Raji (cell line): ENCODE measurements around the gene BGN.

ENCODE experiments used
- POLR2A ChIP-seq: IDR thresholded peaks from 2 replicates; pipeline ENCODE4 v1.6.1; 2011; ENCODE audit warnings: low read depth, low read length, control low read depth; ENCODE audit not compliant: insufficient read depth

Gene BGN

GRCh38 chrX:153500676-153501280, 6.0 kb downstream of the BGN start:
- TF ChIP-seq POLR2A: no peak

- no peak for TF ChIP-seq POLR2A
Measured at GRCh38 chrX:153501530-153501929, 6.8 kb downstream of the BGN start.

GRCh38 chrX:153502131-153502530, 7.4 kb downstream of the BGN start:
- no peak for TF ChIP-seq POLR2A

- no peak for TF ChIP-seq POLR2A
Measured at GRCh38 chrX:153502796-153503195, 8.0 kb downstream of the BGN start.

- no peak for TF ChIP-seq POLR2A
Measured at GRCh38 chrX:153504445-153505016, 9.8 kb downstream of the BGN start.

GRCh38 chrX:153505361-153505760, 10.6 kb downstream of the BGN start:
- TF ChIP-seq POLR2A: no peak

GRCh38 chrX:153507484-153508178, 12.9 kb downstream of the BGN start:
- no peak for TF ChIP-seq POLR2A

GRCh38 chrX:153509592-153509991, 14.8 kb downstream of the BGN start:
- TF ChIP-seq POLR2A: no peak

- TF ChIP-seq POLR2A: no peak
Measured at GRCh38 chrX:153510383-153510782, 15.6 kb downstream of the BGN start.

GRCh38 chrX:153511784-153512500, 17.2 kb downstream of the BGN start:
- TF ChIP-seq POLR2A: no peak

GRCh38 chrX:153512501-153512893, 17.7 kb downstream of the BGN start:
- TF ChIP-seq POLR2A: no peak

GRCh38 chrX:153513265-153513664, 18.5 kb downstream of the BGN start:
- no peak for TF ChIP-seq POLR2A

GRCh38 chrX:153514259-153514658, 19.5 kb downstream of the BGN start:
- no peak for TF ChIP-seq POLR2A

- TF ChIP-seq POLR2A: no peak
Measured at GRCh38 chrX:153515435-153515834, 20.7 kb downstream of the BGN start.

GRCh38 chrX:153516073-153516472, 21.3 kb downstream of the BGN start:
- no peak for TF ChIP-seq POLR2A

GRCh38 chrX:153517423-153517822, 22.6 kb downstream of the BGN start, which contains the start of gene ATP2B3:
Gene ATP2B3, plus strand, starts transcription at chrX:153517642. Its CDS starts 18,606 bp downstream, at chrX:153536248.
- no peak for TF ChIP-seq POLR2A
